ENCODE data around the gene PHF13. TPM values are rescaled to one million over a fixed set of nuclear protein-coding genes. Genes with fewer than 3 reads are reported as not detected.
A peak's percentile ranks its signal among the peaks of the same experiment; 100 is the strongest.

PHF13 gene
- polyA plus RNA-seq = 1 to 10 TPM; 8.4 to 9.0 TPM

GRCh38 chr1:6613361-6614018 is at the start of gene PHF13:
PHF13 (plus strand) TSS chr1:6613731; CDS start chr1:6614067, 336 bp downstream.
- peaks cover 0 to 2% of the 10 kb centered on the region in 2 donors for H3K4me1 ChIP-seq (ENCODE audit: control insufficient read depth in 2 of 2, insufficient read depth in 2 of 2, low read length in 1 of 2)
- peak within 1 kb of the TSS; percentile 82 to 90 for H3K4me3 ChIP-seq (ENCODE audit: low read depth in 1 of 2, low read length in 2 of 2)
- peak within 1 kb of the TSS; percentile 98 to 100 for H3K27ac ChIP-seq (ENCODE audit: low read depth in 2 of 2, low read length in 1 of 2)
- 1% methylated on average over 49 to 84 of the region's 84 CpGs for WGBS, 2 donors
- H3K36me3 ChIP-seq (ENCODE audit: control insufficient read depth in 2 of 2, insufficient read depth in 2 of 2, low read length in 1 of 2) = peaks cover 0 to 3% of the 10 kb centered on the region in 2 donors
- no peaks in the 10 kb centered on the region for H3K27me3 ChIP-seq (ENCODE audit: control insufficient read depth in 1 of 2, insufficient read depth in 2 of 2, low read length in 2 of 2)
- no peaks in the 10 kb centered on the region for H3K9me3 ChIP-seq (ENCODE audit: control insufficient read depth in 2 of 2, insufficient read depth in 1 of 2, low read depth in 1 of 2, low read length in 1 of 2)

- Histone ChIP-seq H3K27ac (ENCODE audit: low read depth in 2 of 2, low read length in 1 of 2) (no peak overlapping the region), H3K9me3 (ENCODE audit: control insufficient read depth in 2 of 2, insufficient read depth in 1 of 2, low read depth in 1 of 2, low read length in 1 of 2) (peaks cover 0 to 7% of the 10 kb centered on the region in 2 donors)
- 92 to 93% methylated on average over 11 of the region's 11 CpGs for WGBS, 2 donors
Measured at GRCh38 chr1:6569033-6569432, 44.5 kb upstream of the PHF13 start.

DNA sequence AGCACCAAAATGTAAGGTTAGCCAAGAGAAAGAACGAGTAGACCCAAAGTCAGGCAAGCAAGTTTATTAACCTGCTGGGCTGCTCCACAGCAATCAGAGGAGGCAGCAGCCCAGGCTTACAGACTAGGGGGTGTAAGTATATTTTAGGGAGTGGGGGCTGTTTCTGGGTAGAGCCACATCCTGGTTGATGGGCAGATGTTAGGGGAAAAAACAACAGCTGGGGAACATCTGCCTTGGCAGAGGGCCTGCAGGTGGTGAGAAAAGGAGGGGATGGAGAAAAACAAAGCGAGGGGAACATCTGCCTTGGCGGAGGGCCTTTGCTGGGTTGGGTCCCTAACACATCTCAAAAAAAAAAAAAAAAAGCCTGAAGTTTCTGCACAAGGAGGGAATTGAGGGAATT is 43.4 kb upstream of the PHF13 start:
- H3K4me3 ChIP-seq (ENCODE audit: low read depth in 1 of 2, low read length in 2 of 2) = no peak overlapping the region
- no peaks in the 10 kb centered on the region for H3K27me3 ChIP-seq (ENCODE audit: control insufficient read depth in 1 of 2, insufficient read depth in 2 of 2, low read length in 2 of 2)
- H3K27ac ChIP-seq (ENCODE audit: low read depth in 2 of 2, low read length in 1 of 2) = no peak overlapping the region
- H3K36me3 ChIP-seq (ENCODE audit: control insufficient read depth in 2 of 2, insufficient read depth in 2 of 2, low read length in 1 of 2) = no peaks in the 10 kb centered on the region
- no peaks in the 10 kb centered on the region for H3K4me1 ChIP-seq (ENCODE audit: control insufficient read depth in 2 of 2, insufficient read depth in 2 of 2, low read length in 1 of 2)
- H3K9me3 ChIP-seq (ENCODE audit: control insufficient read depth in 2 of 2, insufficient read depth in 1 of 2, low read depth in 1 of 2, low read length in 1 of 2) = peaks cover 0 to 7% of the 10 kb centered on the region in 2 donors
- 58 to 82% methylated on average over 3 of the region's 3 CpGs for WGBS, 2 donors

More at GRCh38 chr1:6569033-6569432, 44.5 kb upstream of the PHF13 start:
- no peaks in the 10 kb centered on the region for H3K27me3 ChIP-seq (ENCODE audit: control insufficient read depth in 1 of 2, insufficient read depth in 2 of 2, low read length in 2 of 2)
- H3K4me1 ChIP-seq (ENCODE audit: control insufficient read depth in 2 of 2, insufficient read depth in 2 of 2, low read length in 1 of 2) = no peaks in the 10 kb centered on the region
- no peaks in the 10 kb centered on the region for H3K36me3 ChIP-seq (ENCODE audit: control insufficient read depth in 2 of 2, insufficient read depth in 2 of 2, low read length in 1 of 2)
- H3K4me3 ChIP-seq (ENCODE audit: low read depth in 1 of 2, low read length in 2 of 2) = no peak overlapping the region

DNA sequence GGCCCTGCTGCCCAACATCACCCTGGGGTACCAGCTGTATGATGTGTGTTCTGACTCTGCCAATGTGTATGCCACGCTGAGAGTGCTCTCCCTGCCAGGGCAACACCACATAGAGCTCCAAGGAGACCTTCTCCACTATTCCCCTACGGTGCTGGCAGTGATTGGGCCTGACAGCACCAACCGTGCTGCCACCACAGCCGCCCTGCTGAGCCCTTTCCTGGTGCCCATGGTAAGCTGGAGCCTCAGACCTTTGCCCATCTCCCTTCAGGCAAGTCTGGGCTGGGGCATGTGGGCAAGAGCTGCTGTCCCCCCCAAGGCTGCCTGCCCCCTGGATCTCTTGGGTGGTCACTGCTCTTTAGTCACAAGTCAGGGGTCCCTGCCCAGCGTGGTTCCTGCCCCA is 42.5 kb upstream of the PHF13 start:
- no peaks in the 10 kb centered on the region for H3K36me3 ChIP-seq (ENCODE audit: control insufficient read depth in 2 of 2, insufficient read depth in 2 of 2, low read length in 1 of 2)
- no peaks in the 10 kb centered on the region for H3K4me1 ChIP-seq (ENCODE audit: control insufficient read depth in 2 of 2, insufficient read depth in 2 of 2, low read length in 1 of 2)
- no peak overlapping the region for H3K27ac ChIP-seq (ENCODE audit: low read depth in 2 of 2, low read length in 1 of 2)
- no peaks in the 10 kb centered on the region for H3K27me3 ChIP-seq (ENCODE audit: control insufficient read depth in 1 of 2, insufficient read depth in 2 of 2, low read length in 2 of 2)
- H3K4me3 ChIP-seq (ENCODE audit: low read depth in 1 of 2, low read length in 2 of 2) = no peak overlapping the region
- WGBS, 2 donors = 76 to 82% methylated on average over 5 of the region's 5 CpGs
- H3K9me3 ChIP-seq (ENCODE audit: control insufficient read depth in 2 of 2, insufficient read depth in 1 of 2, low read depth in 1 of 2, low read length in 1 of 2) = peaks cover 0 to 7% of the 10 kb centered on the region in 2 donors

DNA sequence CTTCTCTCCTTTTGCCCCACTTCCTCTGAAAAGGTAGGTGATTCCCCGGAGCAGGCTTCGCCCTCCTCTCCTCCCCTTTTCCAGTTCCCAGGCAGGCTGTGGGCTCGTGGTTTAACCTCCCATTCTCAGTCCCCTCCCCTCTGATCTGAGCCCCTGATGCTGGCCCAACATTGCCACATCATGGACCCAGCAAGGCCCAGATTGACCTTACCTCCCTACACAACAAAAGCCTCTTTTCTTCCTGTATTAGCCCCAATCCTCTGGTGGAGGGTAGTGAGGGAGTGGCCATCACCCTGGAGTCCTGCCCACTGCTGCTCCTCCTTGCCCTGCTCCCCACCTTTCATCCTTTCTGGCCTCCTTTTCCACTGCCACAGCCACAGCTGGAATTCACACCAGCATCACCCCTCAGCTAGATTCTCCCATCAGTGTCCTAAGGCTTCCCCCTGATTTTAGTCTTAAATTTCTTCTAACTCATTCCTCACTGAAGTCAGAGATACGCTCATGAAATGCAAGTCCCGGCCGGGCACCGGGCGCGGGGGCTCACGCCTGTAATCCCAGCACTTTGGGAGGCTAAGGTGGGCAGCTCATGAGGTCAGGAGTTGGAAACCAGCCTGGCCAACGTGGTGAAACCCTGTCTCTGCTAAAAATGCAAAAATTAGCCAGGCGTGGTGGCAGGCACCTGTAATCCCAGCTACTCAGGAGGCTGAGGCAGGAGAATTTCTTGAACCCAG is 40.7 kb upstream of the PHF13 start:
- no peak overlapping the region for H3K4me3 ChIP-seq (ENCODE audit: low read depth in 1 of 2, low read length in 2 of 2)
- H3K9me3 ChIP-seq (ENCODE audit: control insufficient read depth in 2 of 2, insufficient read depth in 1 of 2, low read depth in 1 of 2, low read length in 1 of 2) = peaks cover 0 to 7% of the 10 kb centered on the region in 2 donors
- H3K36me3 ChIP-seq (ENCODE audit: control insufficient read depth in 2 of 2, insufficient read depth in 2 of 2, low read length in 1 of 2) = no peaks in the 10 kb centered on the region
- no peaks in the 10 kb centered on the region for H3K4me1 ChIP-seq (ENCODE audit: control insufficient read depth in 2 of 2, insufficient read depth in 2 of 2, low read length in 1 of 2)
- 75 to 76% methylated on average over 12 of the region's 12 CpGs for WGBS, 2 donors
- H3K27me3 ChIP-seq (ENCODE audit: control insufficient read depth in 1 of 2, insufficient read depth in 2 of 2, low read length in 2 of 2) = no peaks in the 10 kb centered on the region
- no peak overlapping the region for H3K27ac ChIP-seq (ENCODE audit: low read depth in 2 of 2, low read length in 1 of 2)

- H3K4me1 ChIP-seq (ENCODE audit: control insufficient read depth in 2 of 2, insufficient read depth in 2 of 2, low read length in 1 of 2) = peaks cover 1% of the 10 kb centered on the region in 2 donors
- peaks cover 0 to 7% of the 10 kb centered on the region in 2 donors for H3K9me3 ChIP-seq (ENCODE audit: control insufficient read depth in 2 of 2, insufficient read depth in 1 of 2, low read depth in 1 of 2, low read length in 1 of 2)
- H3K36me3 ChIP-seq (ENCODE audit: control insufficient read depth in 2 of 2, insufficient read depth in 2 of 2, low read length in 1 of 2) = no peaks in the 10 kb centered on the region
- no peak overlapping the region for H3K27ac ChIP-seq (ENCODE audit: low read depth in 2 of 2, low read length in 1 of 2)
- WGBS, 2 donors = 77 to 83% methylated on average over 8 of the region's 8 CpGs
- no peak overlapping the region for H3K4me3 ChIP-seq (ENCODE audit: low read depth in 1 of 2, low read length in 2 of 2)
- no peaks in the 10 kb centered on the region for H3K27me3 ChIP-seq (ENCODE audit: control insufficient read depth in 1 of 2, insufficient read depth in 2 of 2, low read length in 2 of 2)
Measured at GRCh38 chr1:6574025-6574620, 39.4 kb upstream of the PHF13 start.

DNA sequence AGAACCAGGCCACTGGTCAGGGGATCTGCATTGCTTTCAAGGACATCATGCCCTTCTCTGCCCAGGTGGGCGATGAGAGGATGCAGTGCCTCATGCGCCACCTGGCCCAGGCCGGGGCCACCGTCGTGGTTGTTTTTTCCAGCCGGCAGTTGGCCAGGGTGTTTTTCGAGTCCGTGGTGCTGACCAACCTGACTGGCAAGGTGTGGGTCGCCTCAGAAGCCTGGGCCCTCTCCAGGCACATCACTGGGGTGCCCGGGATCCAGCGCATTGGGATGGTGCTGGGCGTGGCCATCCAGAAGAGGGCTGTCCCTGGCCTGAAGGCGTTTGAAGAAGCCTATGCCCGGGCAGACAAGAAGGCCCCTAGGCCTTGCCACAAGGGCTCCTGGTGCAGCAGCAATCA is 38.7 kb upstream of the PHF13 start:
- WGBS, 2 donors = 75 to 86% methylated on average over 14 of the region's 14 CpGs

DNA sequence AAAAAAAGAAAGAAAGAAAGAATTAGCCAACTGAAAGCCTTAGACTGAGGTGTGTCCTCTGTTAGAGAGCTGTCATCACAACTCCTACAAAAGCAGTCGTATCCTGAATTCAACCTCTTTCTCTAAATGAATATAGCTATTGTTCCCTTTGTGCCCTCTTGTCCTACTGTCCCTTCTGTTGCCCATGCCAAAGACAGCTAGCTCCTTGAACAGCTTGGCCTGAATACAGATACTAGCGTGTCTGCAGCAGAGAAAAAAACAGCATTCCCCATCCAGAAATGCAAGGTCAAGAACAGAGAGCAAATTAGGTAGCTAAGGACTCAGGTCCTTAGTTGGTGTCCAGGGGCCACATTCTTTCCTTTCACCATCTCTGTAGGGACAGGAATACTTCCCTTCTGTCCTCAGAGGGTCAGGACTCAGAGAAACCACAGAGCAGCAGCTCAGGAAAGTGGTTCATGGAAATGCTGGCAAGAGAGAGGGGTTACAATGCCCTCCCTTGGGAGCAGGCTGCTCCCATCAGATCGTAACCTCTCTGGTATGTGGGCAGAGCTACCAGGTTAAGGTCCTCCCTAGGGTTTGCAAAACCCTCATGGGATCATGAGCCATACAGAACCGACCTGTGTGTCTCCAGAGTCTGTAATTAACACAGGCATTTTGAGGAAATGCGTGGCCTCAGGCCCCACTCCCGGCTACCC is 35.6 kb upstream of the PHF13 start:
- Histone ChIP-seq H3K9me3 (ENCODE audit: control insufficient read depth in 2 of 2, insufficient read depth in 1 of 2, low read depth in 1 of 2, low read length in 1 of 2) (no peaks in the 10 kb centered on the region), H3K27ac (ENCODE audit: low read depth in 2 of 2, low read length in 1 of 2) (no peak overlapping the region), H3K4me3 (ENCODE audit: low read depth in 1 of 2, low read length in 2 of 2) (no peak overlapping the region), H3K4me1 (ENCODE audit: control insufficient read depth in 2 of 2, insufficient read depth in 2 of 2, low read length in 1 of 2) (peaks cover 5 to 12% of the 10 kb centered on the region in 2 donors), H3K36me3 (ENCODE audit: control insufficient read depth in 2 of 2, insufficient read depth in 2 of 2, low read length in 1 of 2) (no peaks in the 10 kb centered on the region), H3K27me3 (ENCODE audit: control insufficient read depth in 1 of 2, insufficient read depth in 2 of 2, low read length in 2 of 2) (no peaks in the 10 kb centered on the region)
- 79 to 90% methylated on average over 6 of the region's 6 CpGs for WGBS, 2 donors

More for the DNA sequence above, 38.7 kb upstream of the PHF13 start:
- no peaks in the 10 kb centered on the region for H3K27me3 ChIP-seq (ENCODE audit: control insufficient read depth in 1 of 2, insufficient read depth in 2 of 2, low read length in 2 of 2)
- peaks cover 4 to 5% of the 10 kb centered on the region in 2 donors for H3K4me1 ChIP-seq (ENCODE audit: control insufficient read depth in 2 of 2, insufficient read depth in 2 of 2, low read length in 1 of 2)
- H3K9me3 ChIP-seq (ENCODE audit: control insufficient read depth in 2 of 2, insufficient read depth in 1 of 2, low read depth in 1 of 2, low read length in 1 of 2) = peaks cover 0 to 7% of the 10 kb centered on the region in 2 donors
- H3K4me3 ChIP-seq (ENCODE audit: low read depth in 1 of 2, low read length in 2 of 2) = no peak overlapping the region
- H3K27ac ChIP-seq (ENCODE audit: low read depth in 2 of 2, low read length in 1 of 2) = no peak overlapping the region
- H3K36me3 ChIP-seq (ENCODE audit: control insufficient read depth in 2 of 2, insufficient read depth in 2 of 2, low read length in 1 of 2) = no peaks in the 10 kb centered on the region

- H3K4me3 ChIP-seq (ENCODE audit: low read depth in 1 of 2, low read length in 2 of 2) = no peak overlapping the region
Measured at GRCh38 chr1:6578624-6579373, 34.7 kb upstream of the PHF13 start.

More at GRCh38 chr1:6578624-6579373, 34.7 kb upstream of the PHF13 start:
- Histone ChIP-seq H3K27ac (ENCODE audit: low read depth in 2 of 2, low read length in 1 of 2) (peak overlapping the region in 1 of 2 donors; percentile 96), H3K9me3 (ENCODE audit: control insufficient read depth in 2 of 2, insufficient read depth in 1 of 2, low read depth in 1 of 2, low read length in 1 of 2) (no peaks in the 10 kb centered on the region), H3K36me3 (ENCODE audit: control insufficient read depth in 2 of 2, insufficient read depth in 2 of 2, low read length in 1 of 2) (no peaks in the 10 kb centered on the region), H3K27me3 (ENCODE audit: control insufficient read depth in 1 of 2, insufficient read depth in 2 of 2, low read length in 2 of 2) (no peaks in the 10 kb centered on the region), H3K4me1 (ENCODE audit: control insufficient read depth in 2 of 2, insufficient read depth in 2 of 2, low read length in 1 of 2) (peaks cover 5 to 12% of the 10 kb centered on the region in 2 donors)
- 87 to 88% methylated on average over 14 of the region's 14 CpGs for WGBS, 2 donors

All from esophagus (tissue), 2 donors.